Endodermal cell (in vitro differentiated cells): ENCODE measurements around the gene CORO7. TPM values are rescaled to one million over a fixed set of nuclear protein-coding genes. Genes with fewer than 3 reads are reported as not detected.

Experiments
- DNase-seq: peaks from one replicate; pipeline ENCODE4 v3.0.0-alpha.2; 2017
- H3K27ac ChIP-seq: 2 replicates; pipeline ENCODE4 v1.5.1; 2013; ENCODE audit warnings: mild to moderate bottlenecking, low read depth, low read length, moderate library complexity
- H3K27me3 ChIP-seq: 2 replicates; pipeline ENCODE4 v1.6.1; 2013; ENCODE audit warnings: mild to moderate bottlenecking, low read length, moderate library complexity; ENCODE audit not compliant: insufficient read depth, control insufficient read depth, poor library complexity, severe bottlenecking
- H3K36me3 ChIP-seq: 2 replicates; pipeline ENCODE4 v1.7.0; 2013; ENCODE audit warnings: mild to moderate bottlenecking, low read length, moderate library complexity; ENCODE audit not compliant: control insufficient read depth, insufficient read depth
- H3K4me1 ChIP-seq: one replicate; pipeline ENCODE4 v1.7.0; 2013; ENCODE audit warnings: low read length; ENCODE audit not compliant: control insufficient read depth, insufficient read depth
- H3K4me3 ChIP-seq: 2 replicates; pipeline ENCODE4 v1.5.1; 2013; ENCODE audit warnings: mild to moderate bottlenecking, low read length, moderate library complexity
- H3K9ac ChIP-seq: 2 replicates; pipeline ENCODE4 v1.6.1; 2013; ENCODE audit warnings: mild to moderate bottlenecking, low read length, moderate library complexity; ENCODE audit not compliant: poor library complexity, severe bottlenecking; ENCODE audit errors: extremely low read depth
- H3K9me3 ChIP-seq: 2 replicates; pipeline ENCODE4 v1.6.1; 2013; ENCODE audit warnings: mild to moderate bottlenecking, low read length, moderate library complexity; ENCODE audit not compliant: control insufficient read depth
- H3K27ac Mint-ChIP-seq: 2 replicates; pipeline ENCODE4 v1.8.0; 2020; ENCODE audit warnings: mixed read lengths
- H3K27me3 Mint-ChIP-seq: 2 replicates; pipeline ENCODE4 v1.8.0; 2021; ENCODE audit warnings: mild to moderate bottlenecking, mixed read lengths; ENCODE audit not compliant: insufficient read depth
- H3K36me3 Mint-ChIP-seq: 2 replicates; pipeline ENCODE4 v1.8.0; 2020; ENCODE audit warnings: low read depth, mixed read lengths
- H3K4me1 Mint-ChIP-seq: 2 replicates; pipeline ENCODE4 v1.8.0; 2020; ENCODE audit warnings: mixed read lengths
- H3K4me3 Mint-ChIP-seq: 2 replicates; pipeline ENCODE4 v1.8.0; 2020; ENCODE audit warnings: mild to moderate bottlenecking, moderate library complexity, mixed read lengths
- H3K9me3 Mint-ChIP-seq: 2 replicates; pipeline ENCODE4 v1.8.0; 2020; ENCODE audit warnings: mild to moderate bottlenecking, mixed read lengths
- CTCF ChIP-seq: fragments of 200-600 bp; sonication (generic); conservative IDR thresholded peaks from 2 replicates; pipeline ENCODE4 v1.5.0; 2021; ENCODE audit warnings: antibody characterized with exemption, mild to moderate bottlenecking
- WGBS, 2 experiments: methylation state at CpG; one replicate each; pipeline versions ENCODE4 v1.1.5 to v1.1.7; 2013; ENCODE audit warnings: missing lambda C conversion rate in 2 of 2, mixed read lengths in 1 of 2; ENCODE audit not compliant: insufficient coverage in 1 of 2, insufficient read length in 1 of 2; 5-methylcytosine and 5-hydroxymethylcytosine counted together
- total RNA-seq, 2 donors: library from RNA; stranded (reverse); fragmentation: NEBNext Ultra II Directional in 1 of 2; extraction: Animal tissue kit (Norgen Biotek cat#: 25700) in 1 of 2; gene quantifications; 2 replicates in 1 of 2; 3 replicates in 1 of 2; pipeline ENCODE4 v1.2.1, GENCODE V29; 2021

The CORO7 gene
- total RNA-seq, 2 donors from 2014 or later, result 32.5 to 37.5 TPM

GRCh38 chr16:4393240-4393600 lies 23.2 kb downstream of the CORO7 start:
- H3K27ac ChIP-seq, result no peak overlapping the region
- no peaks in the 10 kb centered on the region for H3K9me3 ChIP-seq
- H3K27me3 ChIP-seq, result no peaks in the 10 kb centered on the region
- H3K4me1 ChIP-seq, result no peaks in the 10 kb centered on the region
- Mint-ChIP-seq H3K4me3 (no peak overlapping the region), H3K27me3 (no peaks in the 10 kb centered on the region), H3K9me3 (no peaks in the 10 kb centered on the region), H3K4me1 (peaks cover 9% of the 10 kb centered on the region), H3K27ac (peak overlapping the region; percentile 80), H3K36me3 (peaks cover 10% of the 10 kb centered on the region)
- no peak for DNase-seq
- no peak overlapping the region for H3K9ac ChIP-seq
- 91% methylated on average over 6 of the region's 6 CpGs for WGBS, 2 experiments
- no peak overlapping the region for H3K4me3 ChIP-seq
- peaks cover 4% of the 10 kb centered on the region for H3K36me3 ChIP-seq
- no peak for TF ChIP-seq CTCF

- DNase-seq, result peak; percentile 91
- no peak for TF ChIP-seq CTCF
- peaks cover 9% of the 10 kb centered on the region for H3K4me1 Mint-ChIP-seq
- peak overlapping the region; percentile 80 for H3K27ac Mint-ChIP-seq
- H3K9me3 ChIP-seq, result no peaks in the 10 kb centered on the region
- no peak overlapping the region for H3K9ac ChIP-seq
- 57 to 59% methylated on average over 13 to 27 of the region's 27 CpGs for WGBS, 2 experiments
- peak overlapping the region; percentile 16 for H3K27ac ChIP-seq
- H3K9me3 Mint-ChIP-seq, result no peaks in the 10 kb centered on the region
- no peaks in the 10 kb centered on the region for H3K27me3 Mint-ChIP-seq
- no peak overlapping the region for H3K4me3 Mint-ChIP-seq
- H3K4me3 ChIP-seq, result no peak overlapping the region
- no peaks in the 10 kb centered on the region for H3K4me1 ChIP-seq
- H3K36me3 Mint-ChIP-seq, result peaks cover 10% of the 10 kb centered on the region
- peaks cover 4% of the 10 kb centered on the region for H3K36me3 ChIP-seq
- no peaks in the 10 kb centered on the region for H3K27me3 ChIP-seq
These were observed 23.8 kb downstream of the CORO7 start for GRCh38 chr16:4392382-4393239.

GRCh38 chr16:4391631-4392381 lies 24.6 kb downstream of the CORO7 start:
- Histone ChIP-seq H3K27me3 (no peaks in the 10 kb centered on the region), H3K27ac (peak overlapping the region; percentile 16), H3K4me3 (no peak overlapping the region), H3K9ac (no peak overlapping the region), H3K4me1 (no peaks in the 10 kb centered on the region), H3K36me3 (peaks cover 4% of the 10 kb centered on the region), H3K9me3 (no peaks in the 10 kb centered on the region)
- no peak for TF ChIP-seq CTCF
- H3K9me3 Mint-ChIP-seq, result no peaks in the 10 kb centered on the region
- H3K27ac Mint-ChIP-seq, result peak overlapping the region; percentile 66
- peaks cover 10% of the 10 kb centered on the region for H3K36me3 Mint-ChIP-seq
- no peak overlapping the region for H3K4me3 Mint-ChIP-seq
- WGBS, 2 experiments, result 78 to 82% methylated on average over 19 to 21 of the region's 22 CpGs
- H3K4me1 Mint-ChIP-seq, result peaks cover 9% of the 10 kb centered on the region
- H3K27me3 Mint-ChIP-seq, result no peaks in the 10 kb centered on the region
- DNase-seq, result peak; percentile 86
